Measurements from ENCODE around the gene NDUFAB1.

NDUFAB1 gene

GRCh38 chr16:23580391-23580790 lies 15.7 kb downstream of the NDUFAB1 start:
- no peak overlapping the region for H3K4me3 ChIP-seq (ENCODE audit: low read depth, low read length)
- no peak for DNase-seq (ENCODE audit: low read depth)
- TF ChIP-seq MAX (IDR thresholded peaks at IDR 0.05; ENCODE audit: low read depth, low read length) = no peak

GRCh38 chr16:23579371-23579770 lies 16.7 kb downstream of the NDUFAB1 start:
- H3K4me3 ChIP-seq (ENCODE audit: low read depth, low read length) = no peak overlapping the region
- DNase-seq (ENCODE audit: low read depth) = no peak
- TF ChIP-seq MYC (IDR thresholded peaks at IDR 0.05; ENCODE audit: low read depth, low read length) = no peak
- no peak for TF ChIP-seq POLR2A (IDR thresholded peaks at IDR 0.05; ENCODE audit: extremely low read depth, insufficient read length)
- no peak for TF ChIP-seq CTCF (IDR thresholded peaks at IDR 0.05; ENCODE audit: low read depth, low read length)
- TF ChIP-seq MAX (IDR thresholded peaks at IDR 0.05; ENCODE audit: low read depth, low read length) = no peak

- DNase-seq (ENCODE audit: low read depth) = no peak
- TF ChIP-seq MAX (IDR thresholded peaks at IDR 0.05; ENCODE audit: low read depth, low read length) (no peak), CTCF (IDR thresholded peaks at IDR 0.05; ENCODE audit: low read depth, low read length) (no peak), POLR2A (IDR thresholded peaks at IDR 0.05; ENCODE audit: extremely low read depth, insufficient read length) (no peak), MYC (IDR thresholded peaks at IDR 0.05; ENCODE audit: low read depth, low read length) (no peak)
- no peak overlapping the region for H3K4me3 ChIP-seq (ENCODE audit: low read depth, low read length)
These were observed 17.9 kb downstream of the NDUFAB1 start for GRCh38 chr16:23578101-23578830.

- H3K4me3 ChIP-seq (ENCODE audit: low read depth, low read length) = no peak overlapping the region
- TF ChIP-seq POLR2A (IDR thresholded peaks at IDR 0.05; ENCODE audit: extremely low read depth, insufficient read length) = no peak
- no peak for TF ChIP-seq CTCF (IDR thresholded peaks at IDR 0.05; ENCODE audit: low read depth, low read length)
- no peak for TF ChIP-seq MYC (IDR thresholded peaks at IDR 0.05; ENCODE audit: low read depth, low read length)
- TF ChIP-seq MAX (IDR thresholded peaks at IDR 0.05; ENCODE audit: low read depth, low read length) = no peak
- no peak for DNase-seq (ENCODE audit: low read depth)
These were observed 18.6 kb downstream of the NDUFAB1 start for GRCh38 chr16:23577493-23577892.

GRCh38 chr16:23575834-23576233 lies 20.3 kb downstream of the NDUFAB1 start:
- TF ChIP-seq CTCF (IDR thresholded peaks at IDR 0.05; ENCODE audit: low read depth, low read length) (no peak), POLR2A (IDR thresholded peaks at IDR 0.05; ENCODE audit: extremely low read depth, insufficient read length) (no peak), MAX (IDR thresholded peaks at IDR 0.05; ENCODE audit: low read depth, low read length) (no peak), MYC (IDR thresholded peaks at IDR 0.05; ENCODE audit: low read depth, low read length) (no peak)
- H3K4me3 ChIP-seq (ENCODE audit: low read depth, low read length) = no peak overlapping the region
- peak; percentile 16 for DNase-seq (ENCODE audit: low read depth)

GRCh38 chr16:23573817-23574216 lies 22.3 kb downstream of the NDUFAB1 start:
- no peak for DNase-seq (ENCODE audit: low read depth)
- no peak for TF ChIP-seq POLR2A (IDR thresholded peaks at IDR 0.05; ENCODE audit: extremely low read depth, insufficient read length)
- no peak for TF ChIP-seq MAX (IDR thresholded peaks at IDR 0.05; ENCODE audit: low read depth, low read length)
- TF ChIP-seq CTCF (IDR thresholded peaks at IDR 0.05; ENCODE audit: low read depth, low read length) = no peak
- no peak for TF ChIP-seq MYC (IDR thresholded peaks at IDR 0.05; ENCODE audit: low read depth, low read length)
- H3K4me3 ChIP-seq (ENCODE audit: low read depth, low read length) = no peak overlapping the region

Data from NB4 (cell line).